Mammary epithelial cell (primary cell): ENCODE data around the gene MOB3B.

Experiments
- EZH2 ChIP-seq: IDR thresholded peaks from 2 replicates; pipeline ENCODE4 v1.6.1; 2012; ENCODE audit warnings: low read length, inconsistent platforms, borderline replicate concordance
- TF ChIP-seq, protein P1 (sequence below), 2 donors: IDR thresholded peaks in 1 of 2; conservative IDR thresholded peaks in 1 of 2; 2 replicates each; pipeline ENCODE4 v1.5.1; 2011 to 2012; ENCODE audit warnings: inconsistent platforms in 2 of 2, low read length in 2 of 2, mild to moderate bottlenecking in 2 of 2, control low read depth in 1 of 2, low read depth in 1 of 2; ENCODE audit not compliant: insufficient read depth in 1 of 2; ENCODE audit errors: extremely low read depth in 1 of 2

DNA sequence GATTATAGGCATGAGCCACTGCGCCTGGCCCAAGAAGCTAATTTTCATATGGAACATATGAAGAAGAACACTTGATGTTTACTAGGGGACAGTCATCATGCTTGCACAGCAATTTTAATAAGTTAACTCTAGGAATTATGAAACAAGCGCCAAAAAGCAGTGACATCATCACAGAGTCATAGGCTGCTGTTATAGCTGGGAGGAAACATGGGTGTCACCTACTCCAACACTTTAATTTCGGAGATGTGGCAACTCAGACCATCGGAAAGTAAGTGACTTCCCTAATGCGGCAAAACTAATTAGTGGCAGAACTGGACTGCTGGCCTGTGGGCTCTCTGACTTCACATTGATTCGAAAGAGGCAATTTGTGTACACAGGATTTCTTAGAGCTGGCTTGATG, 194.5 kb downstream of the MOB3B start:
- no peak for TF ChIP-seq EZH2
- TF ChIP-seq, protein P1, sequence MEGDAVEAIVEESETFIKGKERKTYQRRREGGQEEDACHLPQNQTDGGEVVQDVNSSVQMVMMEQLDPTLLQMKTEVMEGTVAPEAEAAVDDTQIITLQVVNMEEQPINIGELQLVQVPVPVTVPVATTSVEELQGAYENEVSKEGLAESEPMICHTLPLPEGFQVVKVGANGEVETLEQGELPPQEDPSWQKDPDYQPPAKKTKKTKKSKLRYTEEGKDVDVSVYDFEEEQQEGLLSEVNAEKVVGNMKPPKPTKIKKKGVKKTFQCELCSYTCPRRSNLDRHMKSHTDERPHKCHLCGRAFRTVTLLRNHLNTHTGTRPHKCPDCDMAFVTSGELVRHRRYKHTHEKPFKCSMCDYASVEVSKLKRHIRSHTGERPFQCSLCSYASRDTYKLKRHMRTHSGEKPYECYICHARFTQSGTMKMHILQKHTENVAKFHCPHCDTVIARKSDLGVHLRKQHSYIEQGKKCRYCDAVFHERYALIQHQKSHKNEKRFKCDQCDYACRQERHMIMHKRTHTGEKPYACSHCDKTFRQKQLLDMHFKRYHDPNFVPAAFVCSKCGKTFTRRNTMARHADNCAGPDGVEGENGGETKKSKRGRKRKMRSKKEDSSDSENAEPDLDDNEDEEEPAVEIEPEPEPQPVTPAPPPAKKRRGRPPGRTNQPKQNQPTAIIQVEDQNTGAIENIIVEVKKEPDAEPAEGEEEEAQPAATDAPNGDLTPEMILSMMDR (conservative IDR thresholded peaks at IDR 0.05 in 1 of 2, IDR thresholded peaks at IDR 0.05 in 1 of 2; ENCODE audit: extremely low read depth in 1 of 2, insufficient read depth in 1 of 2, low read depth in 1 of 2, low read length in 2 of 2): no peak
